Tibial nerve (tissue), 4 donors: ENCODE results near the gene RTBDN.

ENCODE experiments used
- EP300 ChIP-seq, 2 donors: sonication (generic); formaldehyde crosslinking; IDR thresholded peaks; one replicate each; pipeline ENCODE4 v1.6.1; 2017; ENCODE audit warnings: antibody characterized with exemption in 2 of 2, mild to moderate bottlenecking in 1 of 2
- POLR2A ChIP-seq, 2 donors: fragments of 450-650 bp; IDR thresholded peaks; one replicate each; pipeline ENCODE4 v1.6.1; 2017; ENCODE audit warnings: antibody characterized with exemption in 2 of 2, mild to moderate bottlenecking in 2 of 2, moderate library complexity in 2 of 2
- TF ChIP-seq, protein P1 (sequence below), 5 experiments: fragments of 200-600 bp in 3 of 5; fragments of 450-650 bp in 2 of 5; sonication (generic) in 3 of 5; IDR thresholded peaks; one replicate each; pipeline ENCODE4 v1.5.1; 2016 to 2019; ENCODE audit warnings: antibody characterized with exemption in 5 of 5, mild to moderate bottlenecking in 3 of 5, moderate library complexity in 2 of 5

DNA sequence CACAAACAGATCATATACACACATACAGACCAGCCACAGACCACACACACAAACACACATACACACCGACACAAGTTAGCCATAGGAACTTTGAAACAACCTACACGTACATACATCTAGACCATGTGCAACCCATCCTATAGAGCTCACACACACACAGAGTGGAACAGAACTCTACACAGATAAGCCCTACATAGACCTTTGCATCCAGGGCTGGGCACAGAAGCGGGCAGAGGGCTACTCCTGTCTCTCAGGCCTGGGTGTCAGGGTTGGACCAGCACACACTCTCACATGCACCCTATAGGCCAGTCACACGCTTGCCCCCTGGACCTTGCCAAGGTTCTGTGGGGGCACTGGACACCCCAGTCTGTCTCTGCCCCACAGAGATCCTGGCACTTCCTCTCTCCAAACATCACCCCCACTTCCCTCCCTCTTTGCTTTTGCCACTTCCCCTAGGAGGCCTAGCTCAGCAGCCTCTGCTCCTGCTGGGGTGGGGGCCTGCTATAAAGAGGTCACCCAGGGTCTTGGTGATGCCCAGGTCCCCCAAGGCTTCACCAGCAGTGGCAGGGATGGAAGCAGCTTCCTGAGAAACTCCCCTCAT lies 48.8 kb downstream of the RTBDN start:
- TF ChIP-seq, protein P1, sequence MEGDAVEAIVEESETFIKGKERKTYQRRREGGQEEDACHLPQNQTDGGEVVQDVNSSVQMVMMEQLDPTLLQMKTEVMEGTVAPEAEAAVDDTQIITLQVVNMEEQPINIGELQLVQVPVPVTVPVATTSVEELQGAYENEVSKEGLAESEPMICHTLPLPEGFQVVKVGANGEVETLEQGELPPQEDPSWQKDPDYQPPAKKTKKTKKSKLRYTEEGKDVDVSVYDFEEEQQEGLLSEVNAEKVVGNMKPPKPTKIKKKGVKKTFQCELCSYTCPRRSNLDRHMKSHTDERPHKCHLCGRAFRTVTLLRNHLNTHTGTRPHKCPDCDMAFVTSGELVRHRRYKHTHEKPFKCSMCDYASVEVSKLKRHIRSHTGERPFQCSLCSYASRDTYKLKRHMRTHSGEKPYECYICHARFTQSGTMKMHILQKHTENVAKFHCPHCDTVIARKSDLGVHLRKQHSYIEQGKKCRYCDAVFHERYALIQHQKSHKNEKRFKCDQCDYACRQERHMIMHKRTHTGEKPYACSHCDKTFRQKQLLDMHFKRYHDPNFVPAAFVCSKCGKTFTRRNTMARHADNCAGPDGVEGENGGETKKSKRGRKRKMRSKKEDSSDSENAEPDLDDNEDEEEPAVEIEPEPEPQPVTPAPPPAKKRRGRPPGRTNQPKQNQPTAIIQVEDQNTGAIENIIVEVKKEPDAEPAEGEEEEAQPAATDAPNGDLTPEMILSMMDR (IDR thresholded peaks at IDR 0.05): no peak
- TF ChIP-seq EP300 (IDR thresholded peaks at IDR 0.05): peak in 1 of 2 donors; percentile 37
- no peak for TF ChIP-seq POLR2A (IDR thresholded peaks at IDR 0.05)
